HEK293T (cell line): ENCODE measurements around the gene FXN.

Experiments
- BHLHE40 ChIP-seq: fragments of 450-650 bp; IDR thresholded peaks from 2 replicates; pipeline ENCODE4 v1.6.1; 2016; ENCODE audit warnings: mild to moderate bottlenecking, moderate library complexity, borderline replicate concordance
- ELF4 ChIP-seq: fragments of 450-650 bp; IDR thresholded peaks from 2 replicates; pipeline ENCODE4 v1.6.1; 2017; ENCODE audit warnings: antibody characterized with exemption
- FOXM1 ChIP-seq: fragments of 450-650 bp; IDR thresholded peaks from 2 replicates; pipeline ENCODE4 v1.6.1; 2017; ENCODE audit warnings: mild to moderate bottlenecking, borderline replicate concordance
- LEF1 ChIP-seq: fragments of 450-650 bp; IDR thresholded peaks from 2 replicates; pipeline ENCODE4 v1.6.1; 2017; ENCODE audit warnings: mild to moderate bottlenecking, borderline replicate concordance
- TARDBP ChIP-seq: fragments of 450-650 bp; IDR thresholded peaks from 2 replicates; pipeline ENCODE4 v1.6.1; 2016
- ZNF384 ChIP-seq: fragments of 450-650 bp; IDR thresholded peaks from 2 replicates; pipeline ENCODE4 v1.6.1; 2016
- TF ChIP-seq, protein P1 (sequence below): fragments of 450-650 bp; IDR thresholded peaks from 2 replicates; pipeline ENCODE4 v1.6.1; 2016

DNA sequence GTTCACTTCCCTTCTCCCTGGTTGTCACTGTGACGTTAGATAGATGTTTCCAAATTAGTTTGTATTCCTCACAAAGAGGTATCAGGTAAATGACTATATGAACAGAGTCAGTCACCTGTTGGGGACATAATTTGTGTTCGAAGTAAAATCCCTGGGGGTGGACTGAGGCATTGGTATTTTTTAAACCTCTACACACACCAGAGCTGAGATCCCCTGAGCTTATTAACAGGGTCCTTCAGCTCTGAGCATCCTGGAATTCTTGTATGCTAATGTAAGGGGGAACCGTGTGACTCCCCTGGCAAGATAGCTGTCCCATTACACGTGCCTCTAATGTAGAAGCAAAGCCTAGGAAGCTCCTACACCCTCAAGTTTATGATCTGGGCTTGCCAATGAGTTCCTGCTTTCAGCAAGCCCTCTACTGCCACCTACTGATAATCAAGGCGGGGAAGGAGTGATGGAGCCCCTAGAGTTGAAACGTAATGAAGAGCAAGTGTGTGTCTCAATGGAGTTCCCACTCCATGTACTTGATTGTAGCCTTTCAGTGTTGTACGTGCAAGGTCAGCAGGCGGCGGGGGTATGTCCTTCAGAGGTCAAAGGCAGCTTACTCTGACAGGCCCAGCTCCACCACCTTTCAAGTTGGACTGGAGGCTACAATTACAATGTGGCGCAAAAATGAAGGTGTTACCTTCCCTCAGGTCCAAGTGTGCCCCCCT is 36.0 kb upstream of the FXN start:
- no peak for TF ChIP-seq BHLHE40
- TF ChIP-seq ZNF384, result no peak
- no peak for TF ChIP-seq FOXM1
- no peak for TF ChIP-seq LEF1
- TF ChIP-seq ELF4, result no peak
- no peak for TF ChIP-seq TARDBP
- TF ChIP-seq, protein P1, sequence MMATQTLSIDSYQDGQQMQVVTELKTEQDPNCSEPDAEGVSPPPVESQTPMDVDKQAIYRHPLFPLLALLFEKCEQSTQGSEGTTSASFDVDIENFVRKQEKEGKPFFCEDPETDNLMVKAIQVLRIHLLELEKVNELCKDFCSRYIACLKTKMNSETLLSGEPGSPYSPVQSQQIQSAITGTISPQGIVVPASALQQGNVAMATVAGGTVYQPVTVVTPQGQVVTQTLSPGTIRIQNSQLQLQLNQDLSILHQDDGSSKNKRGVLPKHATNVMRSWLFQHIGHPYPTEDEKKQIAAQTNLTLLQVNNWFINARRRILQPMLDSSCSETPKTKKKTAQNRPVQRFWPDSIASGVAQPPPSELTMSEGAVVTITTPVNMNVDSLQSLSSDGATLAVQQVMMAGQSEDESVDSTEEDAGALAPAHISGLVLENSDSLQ, result no peak
